Endothelial cell (in vitro differentiated cells): ENCODE data around the gene DIP2C. TPM values are rescaled to one million over a fixed set of nuclear protein-coding genes. Genes with fewer than 3 reads are reported as not detected.
"Not testable (repeated sequence)": the region's sequence is repeated elsewhere in the genome, so short reads cannot be mapped to it uniquely, and the experiment has no call there.

ENCODE experiments used
- DNase-seq: peaks from one replicate; pipeline ENCODE4 v3.0.0; 2021; ENCODE audit warnings: low spot score
- H3K27ac Mint-ChIP-seq: one replicate; pipeline ENCODE4 v1.8.0; 2021; ENCODE audit warnings: mixed read lengths, inconsistent platforms; ENCODE audit not compliant: unreplicated experiment
- H3K27me3 Mint-ChIP-seq: one replicate; pipeline ENCODE4 v1.8.0; 2021; ENCODE audit warnings: mild to moderate bottlenecking, moderate library complexity, mixed read lengths, inconsistent platforms; ENCODE audit not compliant: unreplicated experiment
- H3K36me3 Mint-ChIP-seq: one replicate; pipeline ENCODE4 v1.8.0; 2021; ENCODE audit warnings: mild to moderate bottlenecking, low read depth, mixed read lengths, inconsistent platforms; ENCODE audit not compliant: unreplicated experiment
- H3K4me1 Mint-ChIP-seq: one replicate; pipeline ENCODE4 v1.8.0; 2021; ENCODE audit warnings: mild to moderate bottlenecking, mixed read lengths, inconsistent platforms; ENCODE audit not compliant: unreplicated experiment
- H3K4me3 Mint-ChIP-seq: one replicate; pipeline ENCODE4 v1.8.0; 2021; ENCODE audit warnings: mild to moderate bottlenecking, mixed read lengths, inconsistent platforms; ENCODE audit not compliant: unreplicated experiment
- H3K9me3 Mint-ChIP-seq: one replicate; pipeline ENCODE4 v1.8.0; 2021; ENCODE audit warnings: mixed read lengths, inconsistent platforms; ENCODE audit not compliant: unreplicated experiment
- CTCF ChIP-seq: fragments of 200-600 bp; sonication (generic); IDR thresholded peaks from one replicate; pipeline ENCODE4 v1.5.0; 2021; ENCODE audit warnings: antibody characterized with exemption; ENCODE audit not compliant: unreplicated experiment
- total RNA-seq: library from RNA; stranded (reverse); fragmentation: NEBNext Ultra II Directional; extraction: Animal tissue kit (Norgen Biotek cat#: 25700); gene quantifications from one replicate; pipeline ENCODE4 v1.2.1, GENCODE V29; 2021; ENCODE audit not compliant: unreplicated experiment

Gene DIP2C
- total RNA-seq, 1 donor from 2014 or later: 13.1 TPM

DNA sequence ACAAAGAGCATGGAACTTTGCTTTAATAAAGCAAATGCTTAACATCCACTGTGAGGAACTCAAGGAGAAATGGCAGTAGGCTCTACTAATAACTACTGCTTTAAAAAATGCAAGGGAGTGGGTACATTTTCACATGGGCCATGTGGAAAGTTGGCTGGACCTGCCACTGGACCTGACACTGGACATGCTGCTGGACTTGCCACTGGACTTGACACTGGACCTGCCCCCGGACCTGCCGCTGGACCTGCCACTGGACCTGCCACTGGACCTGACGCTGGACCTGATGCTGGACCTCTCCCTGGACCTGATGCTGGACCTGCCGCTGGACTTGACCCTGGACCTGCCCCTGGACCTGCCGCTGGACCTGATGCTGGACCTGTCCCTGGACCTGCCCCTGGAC lies 32.6 kb downstream of the DIP2C start:
- Mint-ChIP-seq H3K36me3 (peaks cover 5% of the 10 kb centered on the region), H3K4me3 (no peak overlapping the region), H3K4me1 (peaks cover 11% of the 10 kb centered on the region), H3K27me3 (peaks cover 2% of the 10 kb centered on the region), H3K27ac (no peak overlapping the region), H3K9me3 (no peaks in the 10 kb centered on the region)
- DNase-seq: no peak
- no peak for TF ChIP-seq CTCF

DNA sequence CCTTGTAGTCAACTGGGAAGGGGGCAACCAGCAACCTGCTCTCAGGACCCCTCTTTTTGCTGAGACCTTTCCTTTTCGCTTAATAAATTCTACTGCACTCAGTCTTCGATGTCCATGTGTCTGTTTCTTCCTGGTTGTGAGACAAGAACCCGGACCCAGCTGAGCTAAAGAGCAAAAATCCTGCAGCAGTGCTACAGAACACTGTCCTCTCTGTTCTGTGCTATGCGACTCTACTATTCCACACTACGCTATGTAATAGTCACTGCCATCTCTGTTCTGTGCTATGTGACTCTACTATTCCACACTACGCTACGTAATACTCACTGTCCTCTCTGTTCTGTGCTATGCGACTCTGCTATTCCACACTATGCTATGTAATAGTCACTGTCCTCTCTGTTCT lies 34.3 kb downstream of the DIP2C start:
- Mint-ChIP-seq H3K4me3 (no peak overlapping the region), H3K27me3 (peaks cover 2% of the 10 kb centered on the region), H3K4me1 (peaks cover 10% of the 10 kb centered on the region), H3K27ac (no peak overlapping the region), H3K9me3 (no peaks in the 10 kb centered on the region), H3K36me3 (no peaks in the 10 kb centered on the region)
- no peak for TF ChIP-seq CTCF
- DNase-seq: no peak

- H3K27ac Mint-ChIP-seq: no peak overlapping the region
- no peak for TF ChIP-seq CTCF
- H3K27me3 Mint-ChIP-seq: peaks cover 2% of the 10 kb centered on the region
- H3K4me1 Mint-ChIP-seq: peaks cover 7% of the 10 kb centered on the region
- no peak overlapping the region for H3K4me3 Mint-ChIP-seq
- H3K36me3 Mint-ChIP-seq: no peaks in the 10 kb centered on the region
- H3K9me3 Mint-ChIP-seq: no peaks in the 10 kb centered on the region
- DNase-seq: no peak
Measured at GRCh38 chr10:654647-654996, 34.8 kb downstream of the DIP2C start.

DNA sequence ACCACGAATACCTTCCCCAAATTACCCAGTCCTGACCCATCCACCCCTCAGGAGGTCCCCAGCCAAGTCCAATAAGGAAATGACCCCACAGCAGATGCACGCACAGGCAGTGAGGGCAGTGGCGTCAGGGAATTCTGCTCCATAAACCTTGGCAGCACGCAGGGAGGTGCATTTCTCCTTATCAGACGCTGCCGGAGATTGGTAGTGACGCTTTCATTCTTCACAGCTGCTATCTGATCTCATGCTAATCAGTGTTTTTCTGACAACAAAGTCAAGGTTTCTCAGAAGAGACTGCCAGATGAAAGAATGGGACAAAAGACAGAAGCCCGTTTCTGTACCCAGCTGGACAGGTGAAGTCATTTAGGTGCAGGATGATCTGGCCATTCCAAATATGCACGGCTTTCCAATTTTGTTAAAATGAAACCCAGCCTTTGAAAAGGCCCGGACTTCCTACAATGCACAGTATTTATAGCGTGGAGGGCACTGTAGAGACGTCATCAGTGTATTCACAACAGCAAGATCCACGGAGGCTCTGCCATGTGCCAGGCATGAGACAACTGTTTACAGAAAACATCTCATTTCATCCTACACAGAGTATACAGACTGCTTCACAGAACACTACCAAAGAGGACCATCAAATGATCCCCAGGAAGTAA lies 35.3 kb downstream of the DIP2C start:
- no peaks in the 10 kb centered on the region for H3K36me3 Mint-ChIP-seq
- H3K27me3 Mint-ChIP-seq: peaks cover 2% of the 10 kb centered on the region
- H3K9me3 Mint-ChIP-seq: no peaks in the 10 kb centered on the region
- no peak for TF ChIP-seq CTCF
- DNase-seq: no peak
- H3K4me3 Mint-ChIP-seq: no peak overlapping the region
- no peak overlapping the region for H3K27ac Mint-ChIP-seq
- H3K4me1 Mint-ChIP-seq: peaks cover 4% of the 10 kb centered on the region

GRCh38 chr10:652832-653459 lies 36.5 kb downstream of the DIP2C start:
- H3K9me3 Mint-ChIP-seq, H3K27me3 Mint-ChIP-seq, H3K27ac Mint-ChIP-seq, H3K36me3 Mint-ChIP-seq, H3K4me1 Mint-ChIP-seq, H3K4me3 Mint-ChIP-seq, DNase-seq: not testable (repeated sequence)
